PC-3 (cell line): ENCODE data around the gene BTAF1.

Experiments
- EZH2 ChIP-seq: fragments of 300-600 bp; sonication (generic); IDR thresholded peaks from one replicate; pipeline ENCODE4 v1.6.1; 2017; ENCODE audit warnings: antibody characterized with exemption, mild to moderate bottlenecking, low read length; ENCODE audit not compliant: unreplicated experiment
- TF ChIP-seq, protein P1 (sequence below): fragments of 300-600 bp; sonication (generic); conservative IDR thresholded peaks from 2 replicates; pipeline ENCODE4 v1.5.1; 2017; ENCODE audit warnings: antibody characterized with exemption, low read depth, mild to moderate bottlenecking, low read length

- TF ChIP-seq, protein P1, sequence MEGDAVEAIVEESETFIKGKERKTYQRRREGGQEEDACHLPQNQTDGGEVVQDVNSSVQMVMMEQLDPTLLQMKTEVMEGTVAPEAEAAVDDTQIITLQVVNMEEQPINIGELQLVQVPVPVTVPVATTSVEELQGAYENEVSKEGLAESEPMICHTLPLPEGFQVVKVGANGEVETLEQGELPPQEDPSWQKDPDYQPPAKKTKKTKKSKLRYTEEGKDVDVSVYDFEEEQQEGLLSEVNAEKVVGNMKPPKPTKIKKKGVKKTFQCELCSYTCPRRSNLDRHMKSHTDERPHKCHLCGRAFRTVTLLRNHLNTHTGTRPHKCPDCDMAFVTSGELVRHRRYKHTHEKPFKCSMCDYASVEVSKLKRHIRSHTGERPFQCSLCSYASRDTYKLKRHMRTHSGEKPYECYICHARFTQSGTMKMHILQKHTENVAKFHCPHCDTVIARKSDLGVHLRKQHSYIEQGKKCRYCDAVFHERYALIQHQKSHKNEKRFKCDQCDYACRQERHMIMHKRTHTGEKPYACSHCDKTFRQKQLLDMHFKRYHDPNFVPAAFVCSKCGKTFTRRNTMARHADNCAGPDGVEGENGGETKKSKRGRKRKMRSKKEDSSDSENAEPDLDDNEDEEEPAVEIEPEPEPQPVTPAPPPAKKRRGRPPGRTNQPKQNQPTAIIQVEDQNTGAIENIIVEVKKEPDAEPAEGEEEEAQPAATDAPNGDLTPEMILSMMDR: no peak
- no peak for TF ChIP-seq EZH2
These were observed 14.4 kb upstream of the BTAF1 start, which contains the start of gene FGFBP3 for GRCh38 chr10:91909117-91909677.
